ENCODE measurements around the gene CENPL. TPM values are rescaled to one million over a fixed set of nuclear protein-coding genes. Genes with fewer than 3 reads are reported as not detected.

CENPL gene
- total RNA-seq, 1 donor from 2014 or later, result 8.2 TPM

DNA sequence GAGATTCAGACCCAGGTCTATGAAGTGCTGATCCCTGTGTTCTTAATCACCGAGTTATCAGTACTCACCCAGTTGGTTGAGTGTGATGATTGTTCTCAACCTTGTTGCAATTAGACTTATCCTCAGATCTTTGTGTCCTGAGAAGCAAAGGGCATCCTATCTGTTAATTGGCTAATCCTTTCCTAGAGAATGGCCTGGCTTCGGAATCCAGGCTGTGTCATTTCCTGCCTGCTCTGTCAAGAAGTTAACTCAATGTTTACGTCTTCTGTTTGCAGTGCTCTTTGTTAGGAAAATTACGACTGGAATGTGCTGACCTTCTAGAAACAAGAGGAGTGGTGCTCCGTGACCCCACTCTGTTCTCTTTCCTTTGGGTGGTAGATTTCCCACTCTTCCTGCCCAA, 28.4 kb upstream of the CENPL start:
- H3K27ac Mint-ChIP-seq (ENCODE audit: unreplicated experiment), result peak overlapping the region; percentile 34
- H3K4me1 Mint-ChIP-seq (ENCODE audit: low read depth), result peaks cover 12% of the 10 kb centered on the region
- no peaks in the 10 kb centered on the region for H3K27me3 Mint-ChIP-seq (ENCODE audit: low read depth)
- no peaks in the 10 kb centered on the region for H3K9me3 Mint-ChIP-seq (ENCODE audit: low read depth)
- H3K36me3 Mint-ChIP-seq (ENCODE audit: low read depth), result peaks cover 8% of the 10 kb centered on the region
- TF ChIP-seq, protein P1, sequence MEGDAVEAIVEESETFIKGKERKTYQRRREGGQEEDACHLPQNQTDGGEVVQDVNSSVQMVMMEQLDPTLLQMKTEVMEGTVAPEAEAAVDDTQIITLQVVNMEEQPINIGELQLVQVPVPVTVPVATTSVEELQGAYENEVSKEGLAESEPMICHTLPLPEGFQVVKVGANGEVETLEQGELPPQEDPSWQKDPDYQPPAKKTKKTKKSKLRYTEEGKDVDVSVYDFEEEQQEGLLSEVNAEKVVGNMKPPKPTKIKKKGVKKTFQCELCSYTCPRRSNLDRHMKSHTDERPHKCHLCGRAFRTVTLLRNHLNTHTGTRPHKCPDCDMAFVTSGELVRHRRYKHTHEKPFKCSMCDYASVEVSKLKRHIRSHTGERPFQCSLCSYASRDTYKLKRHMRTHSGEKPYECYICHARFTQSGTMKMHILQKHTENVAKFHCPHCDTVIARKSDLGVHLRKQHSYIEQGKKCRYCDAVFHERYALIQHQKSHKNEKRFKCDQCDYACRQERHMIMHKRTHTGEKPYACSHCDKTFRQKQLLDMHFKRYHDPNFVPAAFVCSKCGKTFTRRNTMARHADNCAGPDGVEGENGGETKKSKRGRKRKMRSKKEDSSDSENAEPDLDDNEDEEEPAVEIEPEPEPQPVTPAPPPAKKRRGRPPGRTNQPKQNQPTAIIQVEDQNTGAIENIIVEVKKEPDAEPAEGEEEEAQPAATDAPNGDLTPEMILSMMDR (IDR thresholded peaks at IDR 0.05), result no peak
- DNase-seq (ENCODE audit: low spot score), result no peak
- no peak overlapping the region for H3K4me3 Mint-ChIP-seq (ENCODE audit: unreplicated experiment)

DNA sequence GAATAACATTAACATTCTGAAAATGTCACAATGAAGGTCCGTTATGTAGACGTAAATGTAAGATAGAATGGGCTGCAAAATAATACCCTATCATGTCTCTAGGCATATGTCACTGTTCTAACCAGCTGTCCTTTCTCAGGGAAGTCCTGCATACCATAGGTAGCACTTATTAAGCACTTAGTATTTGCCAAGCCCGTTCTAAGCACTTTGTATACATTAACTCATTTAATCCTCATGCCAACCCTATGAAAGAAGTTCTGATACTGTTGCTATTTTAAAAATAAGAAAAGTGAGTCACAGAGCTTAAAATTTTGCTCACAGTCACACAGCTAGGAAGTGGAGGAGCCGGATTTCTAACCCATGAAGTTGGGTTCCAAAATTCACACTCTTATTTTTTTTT, 27.4 kb upstream of the CENPL start:
- H3K4me1 Mint-ChIP-seq (ENCODE audit: low read depth), result peaks cover 12% of the 10 kb centered on the region
- H3K27ac Mint-ChIP-seq (ENCODE audit: unreplicated experiment), result no peak overlapping the region
- peaks cover 8% of the 10 kb centered on the region for H3K36me3 Mint-ChIP-seq (ENCODE audit: low read depth)
- no peak for DNase-seq (ENCODE audit: low spot score)
- no peak overlapping the region for H3K4me3 Mint-ChIP-seq (ENCODE audit: unreplicated experiment)
- H3K27me3 Mint-ChIP-seq (ENCODE audit: low read depth), result no peaks in the 10 kb centered on the region
- H3K9me3 Mint-ChIP-seq (ENCODE audit: low read depth), result no peaks in the 10 kb centered on the region
- TF ChIP-seq, protein P1 (IDR thresholded peaks at IDR 0.05), result no peak

DNA sequence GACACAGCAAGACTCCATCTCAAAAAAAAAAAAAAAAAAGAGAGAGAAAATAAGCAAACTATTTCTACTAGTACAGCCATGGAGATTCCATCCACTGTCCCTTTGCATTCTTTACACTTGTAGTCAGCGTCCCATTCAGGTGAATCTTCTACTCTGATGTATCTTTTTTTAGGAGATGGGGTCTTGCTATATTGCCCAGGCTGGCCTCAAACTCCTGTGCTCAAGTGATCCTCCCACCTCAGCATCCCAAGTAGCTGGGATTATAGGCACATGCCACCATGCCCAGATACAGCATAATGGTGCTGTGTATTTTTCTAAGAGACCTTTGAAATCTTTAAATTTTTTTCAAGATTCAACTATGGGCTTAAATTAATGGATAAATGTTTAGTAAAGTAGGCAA, 8.1 kb upstream of the CENPL start:
- TF ChIP-seq, protein P1 (IDR thresholded peaks at IDR 0.05), result no peak
- no peaks in the 10 kb centered on the region for H3K9me3 Mint-ChIP-seq (ENCODE audit: low read depth)

DNA sequence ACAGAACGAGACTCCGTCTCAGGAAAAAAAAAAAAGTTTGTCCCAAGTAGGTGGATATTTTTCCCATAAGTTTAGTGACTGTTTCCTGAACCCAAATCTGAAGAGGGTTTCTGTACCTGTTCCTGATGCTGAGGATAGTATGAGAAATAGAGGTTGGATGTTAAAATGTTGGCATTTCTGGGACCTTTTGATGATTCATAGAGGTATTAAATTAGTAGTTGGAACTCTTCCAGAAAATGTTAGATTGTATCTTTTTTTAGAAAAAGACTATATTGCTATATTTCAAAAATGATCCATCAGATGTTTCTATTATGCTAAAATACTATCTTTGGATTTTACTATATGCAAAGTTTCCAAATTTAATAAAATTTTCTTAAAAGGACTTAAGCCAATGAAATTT, 2.9 kb upstream of the CENPL start:
- TF ChIP-seq, protein P1 (IDR thresholded peaks at IDR 0.05), result no peak
- no peak overlapping the region for H3K4me3 Mint-ChIP-seq (ENCODE audit: unreplicated experiment)
- H3K36me3 Mint-ChIP-seq (ENCODE audit: low read depth), result no peaks in the 10 kb centered on the region
- no peaks in the 10 kb centered on the region for H3K9me3 Mint-ChIP-seq (ENCODE audit: low read depth)
- peaks cover 31% of the 10 kb centered on the region for H3K4me1 Mint-ChIP-seq (ENCODE audit: low read depth)
- DNase-seq (ENCODE audit: low spot score), result no peak
- H3K27me3 Mint-ChIP-seq (ENCODE audit: low read depth), result no peaks in the 10 kb centered on the region
- no peak overlapping the region for H3K27ac Mint-ChIP-seq (ENCODE audit: unreplicated experiment)

More for the DNA sequence above, 8.1 kb upstream of the CENPL start:
- Mint-ChIP-seq H3K4me1 (ENCODE audit: low read depth) (no peaks in the 10 kb centered on the region), H3K4me3 (ENCODE audit: unreplicated experiment) (no peak overlapping the region), H3K27ac (ENCODE audit: unreplicated experiment) (no peak overlapping the region), H3K36me3 (ENCODE audit: low read depth) (peaks cover 6% of the 10 kb centered on the region), H3K27me3 (ENCODE audit: low read depth) (no peaks in the 10 kb centered on the region)
- no peak for DNase-seq (ENCODE audit: low spot score)

DNA sequence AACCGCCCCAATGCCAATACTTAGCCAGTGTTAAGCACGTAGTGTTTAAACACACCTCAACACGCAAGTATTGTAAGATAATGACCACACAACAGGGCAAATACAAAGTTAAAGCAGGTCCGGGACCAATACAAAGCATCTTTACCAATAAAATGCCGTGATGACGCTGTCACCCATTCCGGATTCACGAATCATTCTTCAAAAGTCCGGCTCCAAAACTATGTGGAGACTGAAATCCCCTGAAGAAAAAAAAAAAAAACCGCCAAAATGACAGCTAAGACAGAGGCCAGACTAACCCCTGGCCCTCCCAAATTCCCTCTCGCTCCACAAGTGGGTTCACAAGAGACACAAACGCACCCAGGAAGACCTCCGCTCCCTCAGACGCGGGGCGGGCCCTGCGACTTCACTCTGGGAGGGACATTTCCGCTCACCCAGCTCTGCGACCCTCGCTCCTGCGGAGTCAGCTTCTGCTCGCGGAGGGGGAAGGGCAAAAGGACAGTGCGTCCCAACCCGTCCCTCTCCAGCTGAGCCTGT, 835 bp downstream of the CENPL start:
- TF ChIP-seq, protein P1 (IDR thresholded peaks at IDR 0.05), result no peak
- Mint-ChIP-seq H3K4me1 (ENCODE audit: low read depth) (peaks cover 52% of the 10 kb centered on the region), H3K27ac (ENCODE audit: unreplicated experiment) (peak overlapping the region; percentile 99), H3K9me3 (ENCODE audit: low read depth) (no peaks in the 10 kb centered on the region), H3K36me3 (ENCODE audit: low read depth) (no peaks in the 10 kb centered on the region), H3K4me3 (ENCODE audit: unreplicated experiment) (peak overlapping the region; percentile 94), H3K27me3 (ENCODE audit: low read depth) (no peaks in the 10 kb centered on the region)
- DNase-seq (ENCODE audit: low spot score), result no peak
